A673 (cell line): ENCODE data around the gene ST3GAL6. TPM values are rescaled to one million over a fixed set of nuclear protein-coding genes. Genes with fewer than 3 reads are reported as not detected.

Experiments
- BruUV-seq: library from RNA; stranded (reverse); fragments of 400-500 nt; replicated peaks from 2 replicates; lab custom pipeline; 2021; lab: Mats Ljungman, UMichigan
- CTCF ChIA-PET: fragments of 300-600 bp; sonication (Branson Sonifier 250); formaldehyde crosslinking; loops from one replicate; lab custom pipeline; 2022; ENCODE audit warnings: antibody characterized with exemption; lab: Charles Lee
- POLR2A ChIA-PET: fragments of 300-600 bp; sonication (Branson Sonifier 250); formaldehyde crosslinking; loops from one replicate; lab custom pipeline; 2022; ENCODE audit warnings: antibody characterized with exemption; ENCODE audit not compliant: low non-redundant PET; lab: Charles Lee
- DNase-seq: peaks from one replicate; pipeline ENCODE4 v3.0.0-alpha.2; 2015; ENCODE audit warnings: low spot score
- H3K27ac ChIP-seq: fragments of 200-600 bp; sonication (generic); 2 replicates; pipeline ENCODE4 v1.5.1; 2016; ENCODE audit warnings: mixed run types, low read depth, mild to moderate bottlenecking, mixed read lengths, antibody characterized with exemption, low read length; ENCODE audit not compliant: poor library complexity, severe bottlenecking
- H3K27me3 ChIP-seq: fragments of 200-600 bp; sonication (generic); replicated peaks from 2 replicates; pipeline ENCODE4 v1.6.1; 2017; ENCODE audit warnings: mixed run types, low read depth, mild to moderate bottlenecking, mixed read lengths, antibody characterized with exemption, low read length; ENCODE audit not compliant: insufficient read depth, poor library complexity
- H3K36me3 ChIP-seq: fragments of 200-600 bp; sonication (generic); 2 replicates; pipeline ENCODE4 v1.6.1; 2016; ENCODE audit warnings: mixed run types, mild to moderate bottlenecking, mixed read lengths, antibody characterized with exemption, low read length; ENCODE audit not compliant: insufficient read depth, poor library complexity, severe bottlenecking
- H3K4me1 ChIP-seq: fragments of 200-600 bp; sonication (generic); 2 replicates; pipeline ENCODE4 v1.6.1; 2017; ENCODE audit warnings: mixed run types, mild to moderate bottlenecking, mixed read lengths, antibody characterized with exemption, low read length; ENCODE audit not compliant: insufficient read depth, poor library complexity, severe bottlenecking
- H3K4me3 ChIP-seq: fragments of 200-600 bp; sonication (generic); 2 replicates; pipeline ENCODE4 v1.5.1; 2016; ENCODE audit warnings: low read depth, mixed run types, mild to moderate bottlenecking, mixed read lengths, low read length; ENCODE audit not compliant: poor library complexity, severe bottlenecking
- H3K9me3 ChIP-seq: fragments of 200-600 bp; sonication (generic); 2 replicates; pipeline ENCODE4 v1.6.1; 2016; ENCODE audit warnings: mixed run types, low read depth, mild to moderate bottlenecking, mixed read lengths, antibody characterized with exemption, low read length; ENCODE audit not compliant: poor library complexity, severe bottlenecking
- EZH2 ChIP-seq: fragments of 200-600 bp; sonication (generic); IDR thresholded peaks from 2 replicates; pipeline ENCODE4 v1.6.1; 2017; ENCODE audit warnings: borderline replicate concordance, low read depth, mild to moderate bottlenecking, mixed read lengths, antibody characterized with exemption, low read length; ENCODE audit not compliant: poor library complexity, severe bottlenecking
- intact Hi-C: fragments of 100-400 bp; cut with micrococcal nuclease; formaldehyde crosslinking; loops from one replicate; pipeline ENCODE4 v1.10.0; 2022; ENCODE audit not compliant: unreplicated experiment
- total RNA-seq: library from RNA; stranded (reverse); gene quantifications from 2 replicates; pipeline ENCODE4 v1.2.3, GENCODE V29; 2021
- TF ChIP-seq, protein P1 (sequence below): fragments of 300-800, 200-600 bp; sonication (generic); conservative IDR thresholded peaks from 2 replicates; pipeline ENCODE4 v1.5.1; 2017; ENCODE audit warnings: low read depth, mild to moderate bottlenecking, antibody characterized with exemption, low read length, moderate library complexity, mixed read lengths

ST3GAL6 gene
- total RNA-seq, 1 experiment from 2014 or later: 4.8 TPM

DNA sequence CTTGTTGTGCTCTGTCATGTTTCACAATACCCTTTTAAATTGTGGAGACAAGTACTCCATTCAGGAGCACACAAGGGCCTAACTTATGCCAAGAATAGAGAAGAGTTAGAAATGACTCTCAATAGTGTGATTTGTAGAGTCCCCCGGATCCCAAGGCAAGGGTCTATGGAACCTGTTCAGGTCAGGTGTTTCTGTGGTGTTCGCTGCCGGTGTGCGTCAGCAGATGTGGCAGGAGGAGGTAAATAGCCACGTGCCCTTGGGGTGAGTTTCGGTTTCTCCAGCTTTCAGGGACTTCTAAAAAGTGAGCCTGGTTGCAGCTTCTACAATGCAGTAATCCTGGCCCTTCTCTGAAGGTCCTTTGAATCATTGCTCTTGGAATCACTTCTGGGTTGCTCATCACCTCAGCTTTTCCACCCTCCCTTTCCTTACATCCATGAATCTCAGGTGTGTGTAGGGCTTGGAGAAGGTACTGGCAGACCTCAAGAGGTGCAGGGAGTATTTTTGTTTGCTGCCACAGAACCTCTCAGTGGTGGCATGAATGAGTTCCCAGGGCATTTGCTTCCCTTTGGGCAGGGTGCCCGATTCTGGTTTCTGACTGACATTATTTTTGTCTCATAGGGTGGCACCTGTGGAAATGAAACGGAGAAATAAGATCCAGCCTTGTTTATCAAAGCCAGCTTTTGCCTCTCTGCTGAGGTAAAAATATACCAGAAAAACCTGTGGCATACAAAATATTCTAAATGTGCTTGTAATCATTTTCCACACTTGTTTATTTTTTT, 7.3 kb downstream of the ST3GAL6 start:
- Histone ChIP-seq H3K27me3 (no peaks in the 10 kb centered on the region), H3K4me1 (peaks cover 29% of the 10 kb centered on the region), H3K9me3 (no peaks in the 10 kb centered on the region), H3K27ac (no peak overlapping the region), H3K4me3 (no peak overlapping the region), H3K36me3 (no peaks in the 10 kb centered on the region)
- POLR2A ChIA-PET: no interaction called here
- no peak for TF ChIP-seq EZH2
- TF ChIP-seq, protein P1, sequence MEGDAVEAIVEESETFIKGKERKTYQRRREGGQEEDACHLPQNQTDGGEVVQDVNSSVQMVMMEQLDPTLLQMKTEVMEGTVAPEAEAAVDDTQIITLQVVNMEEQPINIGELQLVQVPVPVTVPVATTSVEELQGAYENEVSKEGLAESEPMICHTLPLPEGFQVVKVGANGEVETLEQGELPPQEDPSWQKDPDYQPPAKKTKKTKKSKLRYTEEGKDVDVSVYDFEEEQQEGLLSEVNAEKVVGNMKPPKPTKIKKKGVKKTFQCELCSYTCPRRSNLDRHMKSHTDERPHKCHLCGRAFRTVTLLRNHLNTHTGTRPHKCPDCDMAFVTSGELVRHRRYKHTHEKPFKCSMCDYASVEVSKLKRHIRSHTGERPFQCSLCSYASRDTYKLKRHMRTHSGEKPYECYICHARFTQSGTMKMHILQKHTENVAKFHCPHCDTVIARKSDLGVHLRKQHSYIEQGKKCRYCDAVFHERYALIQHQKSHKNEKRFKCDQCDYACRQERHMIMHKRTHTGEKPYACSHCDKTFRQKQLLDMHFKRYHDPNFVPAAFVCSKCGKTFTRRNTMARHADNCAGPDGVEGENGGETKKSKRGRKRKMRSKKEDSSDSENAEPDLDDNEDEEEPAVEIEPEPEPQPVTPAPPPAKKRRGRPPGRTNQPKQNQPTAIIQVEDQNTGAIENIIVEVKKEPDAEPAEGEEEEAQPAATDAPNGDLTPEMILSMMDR: no peak
- no TSS peak for BruUV-seq
- CTCF ChIA-PET: no interaction called here
- DNase-seq: no peak
- intact Hi-C loops: no loop called here

DNA sequence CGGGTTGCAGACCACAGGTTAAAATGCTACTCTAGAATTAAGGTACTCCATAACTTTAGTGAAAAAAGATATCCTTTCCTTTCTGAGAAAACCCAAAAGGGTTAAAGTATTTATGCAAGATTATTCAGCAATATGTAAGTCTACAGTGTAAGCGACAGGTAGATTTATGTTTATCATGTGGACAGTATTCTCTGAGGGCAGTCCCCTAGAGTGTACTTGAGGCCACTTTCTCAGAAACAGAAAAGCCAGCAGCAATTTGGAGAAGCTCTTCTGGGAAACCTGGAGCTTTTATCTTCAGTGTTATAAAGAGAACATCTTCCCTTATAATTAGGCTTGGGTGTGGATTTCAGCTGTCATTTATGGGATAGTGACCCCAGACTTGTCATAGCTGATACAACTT, 8.9 kb downstream of the ST3GAL6 start:
- H3K27me3 ChIP-seq: no peaks in the 10 kb centered on the region
- H3K4me1 ChIP-seq: peaks cover 22% of the 10 kb centered on the region
- no TSS peak for BruUV-seq
- H3K27ac ChIP-seq: no peak overlapping the region
- CTCF ChIA-PET: no interaction called here
- TF ChIP-seq, protein P1: no peak
- no peak for TF ChIP-seq EZH2
- POLR2A ChIA-PET: no interaction called here
- no peaks in the 10 kb centered on the region for H3K9me3 ChIP-seq
- intact Hi-C loops: no loop called here
- H3K36me3 ChIP-seq: no peaks in the 10 kb centered on the region
- DNase-seq: no peak
- H3K4me3 ChIP-seq: no peak overlapping the region

DNA sequence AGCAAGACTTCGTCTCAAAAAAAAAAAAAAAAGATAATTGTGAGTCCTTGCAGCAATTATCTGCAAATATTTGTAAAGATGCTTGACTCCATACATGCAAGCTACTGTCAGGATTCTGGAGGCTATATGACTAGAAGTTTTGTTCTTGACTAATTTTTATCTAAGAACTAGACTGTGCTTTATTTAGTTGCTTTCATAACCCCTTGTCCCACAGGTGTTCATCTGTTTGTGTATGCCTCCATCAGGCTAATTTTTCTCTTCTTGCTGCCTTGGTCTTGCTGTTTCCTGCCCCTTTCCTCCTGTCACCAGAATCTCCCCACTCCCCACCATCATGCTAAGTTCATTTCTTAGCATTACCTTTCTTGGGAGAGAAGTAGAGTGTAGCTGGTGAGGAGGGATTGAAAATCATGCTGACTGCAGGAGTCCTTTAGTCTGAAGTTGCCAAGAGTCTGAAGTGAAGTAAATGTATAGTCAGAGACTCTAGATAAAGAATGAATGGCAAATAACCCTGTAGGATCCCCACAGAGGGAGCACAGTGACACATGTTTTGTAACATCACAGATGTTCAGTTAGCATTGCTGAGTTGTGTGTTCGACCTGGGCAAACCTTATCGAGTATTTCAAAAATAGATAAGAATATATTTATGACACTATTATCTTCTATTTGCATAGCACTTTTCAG, 12.5 kb downstream of the ST3GAL6 start:
- BruUV-seq: no TSS peak
- Histone ChIP-seq H3K9me3 (no peaks in the 10 kb centered on the region), H3K27ac (no peak overlapping the region), H3K36me3 (no peaks in the 10 kb centered on the region), H3K27me3 (no peaks in the 10 kb centered on the region), H3K4me3 (no peak overlapping the region), H3K4me1 (peaks cover 6% of the 10 kb centered on the region)
- intact Hi-C loops: no loop called here
- no peak for DNase-seq
- ChIA-PET POLR2A (no interaction called here), CTCF (no interaction called here)
- TF ChIP-seq, protein P1: no peak
- no peak for TF ChIP-seq EZH2
